ENCODE results near the gene SETD1A. TPM values are rescaled to one million over a fixed set of nuclear protein-coding genes. Genes with fewer than 3 reads are reported as not detected.

SETD1A gene
- total and polyA plus RNA-seq, 9 of the 15 experiments (the other 6 are each of a cell fraction or from before 2014, with no cell fraction given), result 0.08 to 36.0 (median 4.2) TPM

- peak; percentile 40 for TF ChIP-seq PRPF4 (IDR thresholded peaks at IDR 0.05; ENCODE audit: insufficient read depth, low read depth, low read length, poor library complexity, severe bottlenecking)
- no peak for TF ChIP-seq BCL6 (CRISPR knock-in tag; IDR thresholded peaks at IDR 0.05)
- no peak for TF ChIP-seq FOXJ2 (tag; IDR thresholded peaks at IDR 0.05)
- TF ChIP-seq FOXK2 (conservative IDR thresholded peaks at IDR 0.05 in 1 of 2, IDR thresholded peaks at IDR 0.05 in 1 of 2; ENCODE audit: low read depth in 2 of 2), result no peak
- TF ChIP-seq CTCFL (IDR thresholded peaks at IDR 0.05; ENCODE audit: borderline replicate concordance, insufficient read depth, low read depth, low read length, poor library complexity, severe bottlenecking), result no peak
- TF ChIP-seq CBFA2T2 (conservative IDR thresholded peaks at IDR 0.05), result no peak
- TF ChIP-seq THAP7 (CRISPR knock-in tag; IDR thresholded peaks at IDR 0.05), result no peak; the same call in 1 of the 2 replicates
- TF ChIP-seq SMAD1 (IDR thresholded peaks at IDR 0.05; ENCODE audit: low read depth, low read length, partially characterized antibody), result peak; percentile 53
- TF ChIP-seq HDAC1 (IDR thresholded peaks at IDR 0.05), result no peak; a peak in 2 of 4 replicates
- no peak for TF ChIP-seq TRIM25 (IDR thresholded peaks at IDR 0.05; ENCODE audit: borderline replicate concordance)
- no peak for TF ChIP-seq BMI1 (IDR thresholded peaks at IDR 0.05; ENCODE audit: low read length)
- TF ChIP-seq NCOA1 (IDR thresholded peaks at IDR 0.05; ENCODE audit: low read depth), result no peak
- TF ChIP-seq NR4A1 (CRISPR knock-in tag; IDR thresholded peaks at IDR 0.05), result 0 out of 2 replicates have a peak, but pooled peaks have one; percentile 34
- no peak for TF ChIP-seq NR4A1 (tag; IDR thresholded peaks at IDR 0.05)
- no peak for TF ChIP-seq CHD1 (IDR thresholded peaks at IDR 0.05; ENCODE audit: low read length)
- TF ChIP-seq ZBTB11 (CRISPR knock-in tag; IDR thresholded peaks at IDR 0.05), result peak; percentile 62 to 96 (median 78); a peak in 5 of 6 replicates
- TF ChIP-seq TAF15 (IDR thresholded peaks at IDR 0.05; ENCODE audit: low read depth, low read length), result no peak
- no peak for TF ChIP-seq ZNF197 (CRISPR knock-in tag; IDR thresholded peaks at IDR 0.05; ENCODE audit: low read depth)
- TF ChIP-seq ZBED1 (IDR thresholded peaks at IDR 0.05), result no peak
- TF ChIP-seq ZNF354B (CRISPR knock-in tag; IDR thresholded peaks at IDR 0.05), result no peak
- no peak for TF ChIP-seq ZNF586 (CRISPR knock-in tag; conservative IDR thresholded peaks at IDR 0.05)
Measured at GRCh38 chr16:30957456-30958174, at the start of gene SETD1A (continued).
